NB4 (cell line): ENCODE measurements around the gene BHLHA9.
A peak's percentile ranks its signal among the peaks of the same experiment; 100 is the strongest.

Experiments used
- DNase-seq: peaks from one replicate; pipeline ENCODE4 v3.0.0; 2010; ENCODE audit warnings: low read depth
- H3K4me3 ChIP-seq: one replicate; pipeline ENCODE4 v1.5.1; 2011; ENCODE audit warnings: mild to moderate bottlenecking, low read depth, low read length, moderate library complexity
- CTCF ChIP-seq: IDR thresholded peaks from one replicate; pipeline ENCODE4 v1.5.1; 2012; ENCODE audit warnings: low read depth, low read length
- MAX ChIP-seq: IDR thresholded peaks from 2 replicates; pipeline ENCODE4 v1.6.1; 2011; ENCODE audit warnings: low read depth, low read length
- MYC ChIP-seq: IDR thresholded peaks from 2 replicates; pipeline ENCODE4 v1.6.1; 2011; ENCODE audit warnings: low read depth, low read length
- POLR2A ChIP-seq: IDR thresholded peaks from 2 replicates; pipeline ENCODE4 v1.6.1; 2011; ENCODE audit warnings: mild to moderate bottlenecking; ENCODE audit not compliant: insufficient read length; ENCODE audit errors: extremely low read depth

The BHLHA9 gene

GRCh38 chr17:1312261-1312870, 42.1 kb downstream of the BHLHA9 start:
- DNase-seq, result peak; percentile 22
- no peak overlapping the region for H3K4me3 ChIP-seq
- no peak for TF ChIP-seq CTCF
- TF ChIP-seq POLR2A, result no peak
- no peak for TF ChIP-seq MAX
- TF ChIP-seq MYC, result no peak

GRCh38 chr17:1313270-1314005, 43.2 kb downstream of the BHLHA9 start:
- no peak for TF ChIP-seq MYC
- no peak for TF ChIP-seq POLR2A
- TF ChIP-seq CTCF, result no peak
- no peak for TF ChIP-seq MAX
- H3K4me3 ChIP-seq, result no peak overlapping the region
- DNase-seq, result no peak

- H3K4me3 ChIP-seq, result no peak overlapping the region
- DNase-seq, result no peak
- no peak for TF ChIP-seq MAX
- no peak for TF ChIP-seq CTCF
- no peak for TF ChIP-seq MYC
- no peak for TF ChIP-seq POLR2A
These were observed 45.2 kb downstream of the BHLHA9 start for GRCh38 chr17:1315409-1315808.

GRCh38 chr17:1315891-1316403, 45.7 kb downstream of the BHLHA9 start:
- no peak overlapping the region for H3K4me3 ChIP-seq
- TF ChIP-seq POLR2A (no peak), MAX (no peak), MYC (no peak), CTCF (no peak)
- DNase-seq, result peak; percentile 45
